Activated B cell treated with CpG ODN at 0.5 μM for 24 hours (primary cell): ENCODE data around the gene GABRG3. TPM values are rescaled to one million over a fixed set of nuclear protein-coding genes. Genes with fewer than 3 reads are reported as not detected.

ENCODE experiments used
- ATAC-seq: fragments of 200-7000 bp; cut with Tn5 transposase; one replicate; pipeline ENCODE4 v1.10.0; 2021; ENCODE audit warnings: low read depth, mild to moderate bottlenecking, moderate library complexity
- CTCF ChIA-PET: fragments of 350-600 bp; sonication (Branson Sonifier 250); formaldehyde crosslinking; loops from one replicate; lab custom pipeline; 2021; ENCODE audit warnings: antibody characterized with exemption; lab: Charles Lee
- POLR2A ChIA-PET: fragments of 350-600 bp; sonication (Branson Sonifier 250); formaldehyde crosslinking; loops from one replicate; lab custom pipeline; 2021; ENCODE audit warnings: antibody characterized with exemption; lab: Charles Lee
- DNase-seq: peaks from one replicate; pipeline ENCODE4 v3.0.0; 2022
- H3K27ac Mint-ChIP-seq: one replicate; pipeline ENCODE4 v1.8.0; 2020; ENCODE audit warnings: mixed read lengths
- H3K27me3 Mint-ChIP-seq: one replicate; pipeline ENCODE4 v1.8.0; 2021; ENCODE audit warnings: mixed read lengths
- H3K36me3 Mint-ChIP-seq: one replicate; pipeline ENCODE4 v1.8.0; 2021; ENCODE audit warnings: low read depth, mixed read lengths
- H3K4me1 Mint-ChIP-seq: one replicate; pipeline ENCODE4 v1.8.0; 2021; ENCODE audit warnings: mixed read lengths
- H3K4me3 Mint-ChIP-seq: one replicate; pipeline ENCODE4 v1.8.0; 2020; ENCODE audit warnings: mild to moderate bottlenecking, mixed read lengths
- H3K9me3 Mint-ChIP-seq: one replicate; pipeline ENCODE4 v1.8.0; 2020; ENCODE audit warnings: mixed read lengths
- intact Hi-C: fragments of 100-400 bp; cut with micrococcal nuclease; formaldehyde crosslinking; loops from one replicate; pipeline ENCODE4 v1.15.1; 2024
- total RNA-seq: library from RNA; stranded (reverse); gene quantifications from 2 replicates; pipeline ENCODE4 v1.2.3, GENCODE V29; 2022
- TF ChIP-seq, protein P1 (sequence below): fragments of 200-600 bp; IDR thresholded peaks from one replicate; pipeline ENCODE4 v1.8.0; 2022; ENCODE audit warnings: antibody characterized with exemption, mild to moderate bottlenecking

The GABRG3 gene
- total RNA-seq, 1 donor from 2014 or later = not detected

DNA sequence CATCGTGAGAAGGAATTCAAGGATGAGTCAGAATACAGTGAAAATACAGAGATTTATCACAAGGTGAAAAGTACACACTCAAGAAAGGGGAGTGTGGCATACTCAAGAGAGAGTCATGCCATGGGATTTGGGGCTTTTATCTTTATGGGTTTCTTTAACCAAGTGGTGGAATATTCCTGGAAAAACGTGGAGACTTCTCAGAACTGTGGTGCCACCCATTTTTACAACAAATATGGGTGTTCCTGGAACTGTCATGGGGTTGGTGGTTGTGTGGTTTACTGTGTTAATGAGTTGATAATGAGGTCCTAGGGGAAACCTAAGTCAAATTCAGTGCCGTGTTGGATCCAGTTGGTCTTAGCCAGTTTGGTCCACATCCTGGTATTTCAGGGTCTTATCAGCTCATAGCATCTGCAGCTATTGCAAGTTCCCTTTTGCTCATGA, 497.2 kb downstream of the GABRG3 start:
- CTCF ChIA-PET = no interaction called here
- DNase-seq (no peak), ATAC-seq (no peak)
- no peaks in the 10 kb centered on the region for H3K36me3 Mint-ChIP-seq
- intact Hi-C loops = no loop called here
- TF ChIP-seq, protein P1, sequence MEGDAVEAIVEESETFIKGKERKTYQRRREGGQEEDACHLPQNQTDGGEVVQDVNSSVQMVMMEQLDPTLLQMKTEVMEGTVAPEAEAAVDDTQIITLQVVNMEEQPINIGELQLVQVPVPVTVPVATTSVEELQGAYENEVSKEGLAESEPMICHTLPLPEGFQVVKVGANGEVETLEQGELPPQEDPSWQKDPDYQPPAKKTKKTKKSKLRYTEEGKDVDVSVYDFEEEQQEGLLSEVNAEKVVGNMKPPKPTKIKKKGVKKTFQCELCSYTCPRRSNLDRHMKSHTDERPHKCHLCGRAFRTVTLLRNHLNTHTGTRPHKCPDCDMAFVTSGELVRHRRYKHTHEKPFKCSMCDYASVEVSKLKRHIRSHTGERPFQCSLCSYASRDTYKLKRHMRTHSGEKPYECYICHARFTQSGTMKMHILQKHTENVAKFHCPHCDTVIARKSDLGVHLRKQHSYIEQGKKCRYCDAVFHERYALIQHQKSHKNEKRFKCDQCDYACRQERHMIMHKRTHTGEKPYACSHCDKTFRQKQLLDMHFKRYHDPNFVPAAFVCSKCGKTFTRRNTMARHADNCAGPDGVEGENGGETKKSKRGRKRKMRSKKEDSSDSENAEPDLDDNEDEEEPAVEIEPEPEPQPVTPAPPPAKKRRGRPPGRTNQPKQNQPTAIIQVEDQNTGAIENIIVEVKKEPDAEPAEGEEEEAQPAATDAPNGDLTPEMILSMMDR = no peak
- peaks cover 7% of the 10 kb centered on the region for H3K9me3 Mint-ChIP-seq
- H3K27me3 Mint-ChIP-seq = no peaks in the 10 kb centered on the region
- H3K4me1 Mint-ChIP-seq = no peaks in the 10 kb centered on the region
- H3K4me3 Mint-ChIP-seq = no peak overlapping the region
- POLR2A ChIA-PET = no interaction called here
- no peak overlapping the region for H3K27ac Mint-ChIP-seq

DNA sequence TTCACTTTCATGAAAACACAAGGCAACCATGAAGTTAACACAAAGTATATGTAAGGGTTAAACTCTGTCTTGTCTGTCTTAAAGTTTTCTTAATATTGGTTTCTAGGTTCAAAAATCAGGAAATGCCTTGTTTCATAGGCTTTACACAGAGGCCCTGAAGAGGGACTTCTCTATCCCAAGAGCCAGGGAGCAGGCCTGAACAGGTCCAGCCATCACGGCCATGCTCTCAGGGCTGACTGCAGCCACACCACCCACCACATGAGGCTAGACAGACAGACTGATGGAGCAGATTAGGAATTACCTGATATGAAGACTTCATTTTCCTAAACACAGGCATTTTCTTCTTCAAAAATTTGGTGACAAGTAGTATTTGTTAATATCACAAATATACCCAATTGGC, 502.9 kb downstream of the GABRG3 start:
- DNase-seq (no peak), ATAC-seq (no peak)
- ChIA-PET POLR2A (no interaction called here), CTCF (no interaction called here)
- no peak overlapping the region for H3K4me3 Mint-ChIP-seq
- H3K9me3 Mint-ChIP-seq = peaks cover 4% of the 10 kb centered on the region
- H3K4me1 Mint-ChIP-seq = no peaks in the 10 kb centered on the region
- no peaks in the 10 kb centered on the region for H3K36me3 Mint-ChIP-seq
- no peak overlapping the region for H3K27ac Mint-ChIP-seq
- H3K27me3 Mint-ChIP-seq = no peaks in the 10 kb centered on the region
- intact Hi-C loops = no loop called here
- TF ChIP-seq, protein P1 = no peak

DNA sequence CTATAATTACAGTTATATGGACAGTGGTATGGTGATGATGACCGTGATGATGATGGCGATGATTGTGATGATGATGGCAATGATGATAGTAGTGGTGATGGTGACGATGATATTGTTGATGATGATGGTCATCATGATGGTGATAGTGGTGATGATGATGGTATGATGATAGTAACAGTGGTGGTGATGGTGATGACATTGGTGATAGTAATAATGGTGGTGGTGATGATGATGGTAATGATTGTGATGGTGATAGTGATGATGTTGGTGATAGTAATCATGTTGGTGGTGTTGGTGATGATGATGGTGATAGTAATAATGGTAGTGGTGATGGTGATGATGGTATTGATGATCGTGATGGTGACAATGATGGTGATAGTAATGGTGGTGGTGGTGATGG, 504.4 kb downstream of the GABRG3 start:
- TF ChIP-seq, protein P1 = no peak
- ChIA-PET POLR2A (no interaction called here), CTCF (no interaction called here)
- Mint-ChIP-seq H3K27ac (no peak overlapping the region), H3K4me1 (no peaks in the 10 kb centered on the region), H3K36me3 (no peaks in the 10 kb centered on the region), H3K4me3 (no peak overlapping the region), H3K27me3 (no peaks in the 10 kb centered on the region), H3K9me3 (peaks cover 2% of the 10 kb centered on the region)
- intact Hi-C loops = no loop called here
- no peak for ATAC-seq
- DNase-seq = no peak

DNA sequence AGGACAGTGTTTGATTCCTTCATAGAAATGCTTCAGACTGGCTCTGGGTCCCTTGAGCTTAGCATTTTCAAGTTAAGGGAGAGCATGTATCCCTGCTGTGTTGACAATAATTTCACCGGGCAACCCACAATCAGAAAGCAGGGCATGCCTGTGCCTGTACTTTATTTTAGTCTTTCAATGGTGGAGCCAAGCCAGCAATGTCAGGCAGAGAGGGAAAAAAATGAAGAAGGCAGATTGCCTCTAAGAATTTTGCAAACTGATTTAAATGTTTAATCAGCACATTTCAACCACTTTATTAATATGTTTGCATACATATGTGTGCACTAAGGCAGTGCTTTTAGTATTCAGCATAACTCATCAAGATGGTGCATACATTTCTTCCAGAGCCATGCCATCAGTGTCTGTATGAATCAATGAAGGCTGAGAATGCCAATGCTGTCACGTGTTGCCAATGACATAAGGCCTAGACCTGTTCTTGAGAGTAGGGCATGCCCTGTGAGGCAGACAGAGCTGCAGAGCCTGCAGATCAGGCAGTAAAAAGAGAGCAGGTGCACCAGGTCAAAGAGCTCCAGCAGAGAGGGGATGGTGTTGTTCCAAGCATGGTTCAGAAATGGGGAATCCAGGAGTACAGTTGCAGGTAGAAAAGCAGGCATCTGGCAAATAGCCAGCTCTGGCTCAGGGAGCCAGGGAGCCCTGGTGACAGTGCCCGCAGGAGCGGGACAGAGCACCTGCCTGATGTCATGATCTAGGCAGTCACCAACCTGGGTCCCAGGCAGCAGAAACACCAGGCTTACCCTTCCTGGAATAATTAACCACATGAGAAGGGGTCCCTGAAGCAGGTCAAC, 508.5 kb downstream of the GABRG3 start:
- H3K9me3 Mint-ChIP-seq = peaks cover 2% of the 10 kb centered on the region
- no peak overlapping the region for H3K4me3 Mint-ChIP-seq
- no peaks in the 10 kb centered on the region for H3K36me3 Mint-ChIP-seq
- ChIA-PET CTCF (no interaction called here), POLR2A (no interaction called here)
- DNase-seq = no peak
- ATAC-seq = no peak
- no peaks in the 10 kb centered on the region for H3K27me3 Mint-ChIP-seq
- H3K4me1 Mint-ChIP-seq = no peaks in the 10 kb centered on the region
- TF ChIP-seq, protein P1 = no peak
- intact Hi-C loops = no loop called here
- H3K27ac Mint-ChIP-seq = no peak overlapping the region

DNA sequence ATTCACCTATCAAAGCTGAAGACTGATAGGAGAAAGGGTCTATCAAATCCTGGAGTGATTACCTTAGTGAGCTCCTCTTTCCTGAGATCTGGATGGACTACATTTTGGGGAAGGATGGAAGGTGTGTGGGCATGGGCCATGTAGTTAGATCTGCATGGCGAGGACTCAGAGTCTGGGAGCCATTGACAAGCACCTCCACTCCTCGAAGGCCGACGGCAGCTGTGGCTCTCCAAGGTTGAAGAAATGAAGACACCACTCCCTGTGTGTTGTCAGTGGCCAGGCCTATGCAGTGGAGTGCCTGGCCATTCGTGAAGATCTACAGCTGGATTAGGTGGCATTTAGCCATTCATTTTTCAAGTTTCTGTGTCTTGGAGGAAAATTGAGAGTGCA, 509.2 kb downstream of the GABRG3 start:
- intact Hi-C loops = no loop called here
- H3K27me3 Mint-ChIP-seq = no peaks in the 10 kb centered on the region
- peaks cover 6% of the 10 kb centered on the region for H3K9me3 Mint-ChIP-seq
- POLR2A ChIA-PET = no interaction called here
- CTCF ChIA-PET = no interaction called here
- DNase-seq = no peak
- TF ChIP-seq, protein P1 = no peak
- H3K4me1 Mint-ChIP-seq = no peaks in the 10 kb centered on the region
- no peak overlapping the region for H3K27ac Mint-ChIP-seq
- no peak overlapping the region for H3K4me3 Mint-ChIP-seq
- no peak for ATAC-seq
- H3K36me3 Mint-ChIP-seq = no peaks in the 10 kb centered on the region
